Activated T-cell treated with anti-CD3 and anti-CD28 coated beads for 48 hours (primary cell): ENCODE results near the gene MT1A.

Experiments used
- DNase-seq: peaks from one replicate; pipeline ENCODE4 v3.0.0-alpha.2; 2020; ENCODE audit warnings: low read depth

The MT1A gene

DNA sequence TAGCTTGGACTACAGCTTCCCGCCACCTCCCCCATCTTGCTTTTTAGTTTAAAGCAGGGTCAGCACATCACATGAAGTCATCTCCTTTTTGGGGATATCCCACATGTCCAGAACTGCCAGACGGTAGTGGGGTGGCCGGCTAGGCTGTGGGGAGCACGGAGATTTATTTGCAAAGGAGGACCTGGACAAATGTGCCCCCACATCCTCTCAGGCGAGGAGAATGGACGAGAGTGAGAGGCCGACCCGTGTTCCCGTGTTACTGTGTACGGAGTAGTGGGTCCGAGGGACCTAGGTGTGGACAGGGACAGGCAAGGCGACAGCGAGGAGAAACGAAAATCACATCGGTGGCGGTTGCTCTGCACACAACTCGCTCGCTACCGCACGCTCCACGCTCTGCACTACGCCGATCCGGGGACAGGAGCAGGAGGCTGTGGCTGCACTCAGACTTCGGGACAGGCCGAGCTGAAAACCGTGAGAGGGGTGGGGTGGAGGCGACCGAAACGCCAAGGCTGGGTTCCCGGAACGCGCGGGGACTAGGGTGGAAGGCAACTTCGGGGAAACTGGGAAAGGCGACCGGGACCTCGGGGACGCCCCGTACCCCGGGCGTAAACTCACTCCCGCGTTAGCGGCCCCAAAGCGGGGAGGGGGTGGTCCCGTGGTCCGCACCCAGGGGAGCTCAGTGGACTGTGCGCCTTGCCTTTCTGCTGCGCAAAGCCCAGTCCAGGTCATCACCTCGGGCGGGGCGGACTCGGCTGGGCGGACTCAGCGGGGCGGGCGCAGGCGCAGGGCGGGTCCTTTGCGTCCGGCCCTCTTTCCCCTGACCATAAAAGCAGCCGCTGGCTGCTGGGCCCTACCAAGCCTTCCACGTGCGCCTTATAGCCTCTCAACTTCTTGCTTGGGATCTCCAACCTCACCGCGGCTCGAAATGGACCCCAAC lies at the start of gene MT1A:
TSS of gene MT1A (plus strand) at position 853 of the 937 bp plus-strand sequence. CDS start at position 926, 73 bp downstream.
- DNase-seq, result no peak

DNA sequence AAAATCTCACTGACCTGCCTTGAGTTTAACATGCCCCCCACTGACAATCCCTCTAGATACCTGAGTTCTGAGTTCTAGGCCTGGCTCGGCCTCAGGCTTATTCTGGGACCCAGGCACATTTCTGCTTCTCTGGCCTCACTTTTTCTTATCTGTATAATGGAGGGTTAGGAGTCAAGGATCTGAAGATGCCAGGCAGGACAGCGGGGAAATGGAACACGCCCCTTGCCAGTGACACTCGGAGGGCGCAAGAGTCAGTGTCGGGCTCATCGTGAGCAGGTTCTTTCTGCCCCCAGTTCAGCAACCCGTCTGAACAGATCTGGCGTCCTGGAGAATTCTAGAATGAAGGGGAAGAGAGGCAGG lies 49.7 kb upstream of the MT1A start:
- DNase-seq, result no peak

DNA sequence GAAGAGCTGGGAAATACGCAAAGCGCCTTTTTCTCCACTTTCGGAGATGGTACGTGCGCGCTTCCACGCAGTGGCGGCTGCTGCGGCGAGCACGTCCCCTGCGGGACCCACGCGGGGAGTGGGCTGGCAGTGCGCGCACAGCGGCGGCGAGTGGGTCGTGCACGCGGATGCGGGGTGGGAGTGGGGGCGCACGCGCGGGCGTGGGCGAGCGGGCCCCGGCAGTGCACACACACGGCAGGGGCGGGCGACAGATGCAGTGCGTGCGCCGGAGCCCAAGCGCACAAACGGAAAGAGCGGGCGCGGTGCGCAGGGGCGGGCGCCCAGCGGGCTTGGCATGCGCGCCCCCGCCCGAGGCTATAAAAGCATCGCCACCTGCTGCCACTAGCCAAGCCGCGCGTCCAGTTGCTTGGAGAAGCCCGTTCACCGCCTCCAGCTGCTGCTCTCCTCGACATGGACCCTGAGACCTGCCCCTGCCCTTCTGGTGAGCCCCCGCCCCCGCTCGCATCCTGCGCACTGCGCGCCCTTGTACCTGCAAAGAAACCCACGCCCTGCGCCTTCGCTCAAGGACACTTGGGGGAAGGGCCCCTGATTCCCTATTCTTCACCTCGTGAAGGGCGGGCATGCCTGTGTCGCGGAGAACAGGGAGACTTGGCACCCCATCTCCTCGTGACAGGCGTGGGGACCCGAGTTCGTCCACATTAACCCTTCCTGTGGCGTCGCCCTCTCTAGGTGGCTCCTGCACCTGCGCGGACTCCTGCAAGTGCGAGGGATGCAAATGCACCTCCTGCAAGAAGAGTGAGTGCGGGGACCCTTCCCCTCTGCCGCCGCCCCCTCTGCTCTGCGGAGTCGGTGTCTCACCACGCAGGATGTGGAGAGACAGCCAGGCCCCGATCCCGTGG lies 49.1 kb upstream of the MT1A start, which contains the start of gene MT3:
TSS of gene MT3 (plus strand) at position 388 of the 899 bp plus-strand sequence. CDS start at position 451, 63 bp downstream.
- DNase-seq, result no peak

DNA sequence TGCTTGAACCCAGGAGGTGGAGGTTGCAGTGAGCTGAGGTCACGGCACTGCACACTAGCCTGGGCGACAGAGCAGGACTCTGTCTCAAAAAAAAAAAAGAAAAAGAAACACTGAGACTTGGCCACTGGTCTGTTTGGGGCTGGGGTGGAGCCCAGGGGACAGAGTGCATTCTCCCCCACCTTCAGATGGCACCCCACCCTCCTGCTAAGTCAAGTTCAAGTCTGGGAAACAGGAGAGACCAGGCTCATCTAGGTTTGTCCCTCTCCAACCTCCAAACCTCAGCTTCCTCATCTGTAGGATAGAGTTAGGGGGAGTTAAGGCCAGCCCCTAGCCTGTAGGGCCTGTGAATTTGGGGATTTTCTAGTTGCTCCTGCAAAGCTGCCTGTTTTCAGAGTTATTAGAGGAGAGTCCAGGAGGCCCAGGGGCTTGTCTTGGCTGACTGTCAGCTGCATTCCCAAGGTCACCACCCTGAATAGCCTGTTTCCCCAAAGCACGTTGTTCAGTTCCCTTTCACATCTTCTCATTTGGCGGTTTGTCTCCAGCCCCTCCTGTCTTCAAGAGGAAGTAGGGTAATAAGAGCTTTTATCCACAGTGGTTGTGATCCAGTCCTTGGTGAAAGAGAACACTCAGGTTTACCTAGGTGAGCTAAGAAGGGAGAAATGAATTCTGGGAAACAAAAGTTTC lies 46.9 kb upstream of the MT1A start:
- DNase-seq, result no peak

DNA sequence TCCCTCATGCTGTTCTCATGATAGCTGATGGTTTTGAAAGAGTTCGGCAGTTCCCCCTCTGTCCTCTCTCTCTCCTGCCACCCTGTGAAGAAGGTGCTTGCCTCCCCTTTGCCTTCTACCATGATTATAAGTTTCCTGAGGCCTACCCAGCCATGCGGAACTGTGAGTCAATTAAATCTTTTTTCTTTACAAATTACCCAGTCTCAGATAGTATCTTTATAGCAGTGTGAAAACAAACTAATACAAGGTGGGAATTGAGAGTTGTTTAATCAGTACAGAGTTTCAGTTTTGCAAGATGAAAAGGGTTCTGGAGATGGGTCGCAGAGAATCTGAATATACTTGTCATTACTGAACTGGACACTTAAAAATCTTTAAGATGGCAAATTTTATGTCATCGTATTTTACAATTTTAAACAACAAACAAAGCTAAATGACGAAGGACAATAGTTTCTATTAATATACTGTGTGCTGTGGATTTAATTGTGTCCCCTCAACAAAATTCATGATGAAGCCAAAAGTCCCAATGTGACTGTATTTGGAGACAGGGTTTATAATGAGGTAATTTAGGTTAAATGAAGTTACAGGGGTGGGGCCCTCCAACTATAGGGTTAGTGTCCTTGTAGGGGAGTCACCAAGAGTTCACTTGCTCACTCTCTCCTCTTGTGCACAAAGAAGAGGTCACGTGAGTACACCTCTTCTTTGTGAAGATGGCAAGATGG lies 44.7 kb upstream of the MT1A start:
- no peak for DNase-seq

DNA sequence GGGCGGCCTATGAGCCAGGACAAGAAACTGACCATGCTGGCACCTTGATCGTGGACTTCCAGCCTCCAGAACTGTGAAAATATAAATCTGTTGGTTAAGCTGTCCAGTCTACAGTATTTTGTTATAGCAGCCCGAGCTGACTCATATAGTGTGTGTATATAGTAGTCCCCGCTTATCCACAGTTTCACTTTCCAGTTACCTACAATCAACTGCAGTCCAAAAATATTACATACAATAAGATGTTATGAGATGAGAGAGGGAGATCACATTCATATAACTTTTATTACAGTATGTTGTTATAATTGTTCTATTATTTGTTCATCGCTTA lies 44.2 kb upstream of the MT1A start:
- DNase-seq, result no peak

DNA sequence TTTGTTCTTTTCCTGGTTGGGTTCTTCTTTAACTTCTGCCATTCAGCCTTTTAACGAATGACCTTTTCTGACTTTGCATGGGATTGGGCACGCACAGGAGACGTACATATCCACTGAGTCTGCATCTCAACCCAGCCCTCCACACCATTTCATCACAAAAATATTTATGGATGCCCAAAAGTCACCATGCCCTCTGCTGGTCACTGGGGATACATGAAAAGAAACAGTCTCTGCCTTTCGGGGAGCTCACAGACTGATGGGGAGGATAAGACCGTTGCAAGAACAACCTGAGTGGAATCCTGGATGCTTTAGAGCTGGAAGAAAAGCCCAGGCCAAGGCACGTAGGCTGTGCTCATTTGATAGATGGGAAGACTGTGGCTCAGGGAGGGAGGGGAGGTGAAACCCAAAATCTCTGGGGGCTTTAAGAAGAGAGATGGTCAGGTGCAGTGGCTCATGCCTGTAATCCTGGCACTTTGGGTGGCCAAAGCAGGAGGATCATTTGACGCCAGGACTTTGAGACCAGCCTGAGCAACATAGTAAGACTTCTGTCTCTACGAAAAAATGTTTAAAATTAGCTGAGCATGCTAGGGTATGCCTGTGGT lies 38.0 kb upstream of the MT1A start:
- DNase-seq, result no peak

DNA sequence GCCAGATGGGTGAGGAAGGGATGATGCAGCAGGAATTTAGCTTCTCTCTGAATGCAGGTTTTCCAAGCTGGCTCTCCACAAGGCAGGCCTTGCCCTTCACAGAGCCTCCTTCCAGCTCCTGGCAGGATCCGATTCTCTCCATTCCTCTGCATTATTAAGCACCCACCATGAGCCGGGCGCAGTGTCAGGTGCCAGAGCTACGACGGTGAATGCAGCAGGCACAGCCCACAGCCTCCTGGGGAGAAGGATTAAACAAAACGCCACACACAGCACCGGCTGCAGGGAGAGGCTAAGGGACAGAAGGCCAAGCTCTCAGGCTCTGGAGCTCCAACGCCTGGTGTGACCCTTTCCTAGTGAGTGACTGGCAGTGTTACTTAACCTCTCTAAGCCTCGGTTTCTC lies 37.1 kb upstream of the MT1A start:
- DNase-seq, result no peak

DNA sequence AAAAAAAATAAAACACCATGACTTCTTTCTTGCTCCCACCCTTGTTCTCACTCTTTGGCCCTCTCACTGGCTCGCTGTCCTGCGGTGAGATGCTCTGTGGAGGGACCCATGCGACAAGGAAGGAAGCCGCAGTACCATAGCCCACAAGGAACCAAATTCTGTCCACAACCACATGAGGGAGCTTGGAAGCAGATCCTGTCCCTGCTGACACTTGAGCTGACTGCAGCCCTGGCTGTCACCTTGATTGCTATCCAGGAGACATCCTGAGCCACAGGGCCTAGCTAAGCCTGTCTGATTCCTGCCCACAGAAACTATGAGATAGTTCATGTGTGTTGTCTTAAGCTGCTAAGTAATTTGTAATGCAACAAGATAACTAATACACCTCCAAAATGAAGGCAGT lies 34.9 kb upstream of the MT1A start:
- no peak for DNase-seq

DNA sequence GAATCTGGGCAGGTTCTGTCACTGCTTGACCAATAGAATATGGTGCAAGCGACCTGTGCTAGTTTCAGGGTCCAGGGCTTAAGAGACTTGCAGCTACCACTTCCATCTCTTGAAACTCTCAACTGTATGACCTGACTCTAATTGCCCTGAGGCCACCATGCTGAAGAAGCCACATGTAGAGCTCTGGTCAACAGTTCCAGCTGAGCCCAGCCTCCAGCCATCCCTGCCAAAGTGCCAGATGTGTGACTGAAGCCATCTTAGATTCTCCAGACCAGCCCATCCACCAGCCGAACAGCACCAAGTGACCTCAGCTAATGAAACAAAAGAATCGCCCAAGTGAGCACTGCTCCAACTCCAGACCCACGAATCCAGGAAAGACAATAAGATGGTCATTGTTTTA lies 33.5 kb upstream of the MT1A start:
- no peak for DNase-seq

DNA sequence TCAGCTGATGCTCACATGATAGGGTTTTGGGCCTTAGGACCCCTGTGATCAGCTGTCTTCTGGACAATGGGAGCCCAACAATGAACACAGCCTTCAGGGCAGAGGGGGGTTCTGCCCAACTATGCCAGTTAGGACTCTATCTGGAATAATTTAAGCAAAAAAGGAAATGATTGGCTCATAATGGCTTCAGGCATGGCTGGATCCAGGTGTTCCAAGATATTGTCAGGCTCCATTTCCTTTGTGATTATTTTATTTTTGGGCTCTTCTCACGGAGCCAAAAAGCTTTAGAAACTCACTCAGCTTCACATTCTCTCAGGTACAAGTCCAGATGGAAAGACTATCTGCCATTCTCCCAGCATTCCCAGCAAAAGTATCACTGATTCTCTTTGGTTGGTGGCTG lies 33.0 kb upstream of the MT1A start:
- no peak for DNase-seq

DNA sequence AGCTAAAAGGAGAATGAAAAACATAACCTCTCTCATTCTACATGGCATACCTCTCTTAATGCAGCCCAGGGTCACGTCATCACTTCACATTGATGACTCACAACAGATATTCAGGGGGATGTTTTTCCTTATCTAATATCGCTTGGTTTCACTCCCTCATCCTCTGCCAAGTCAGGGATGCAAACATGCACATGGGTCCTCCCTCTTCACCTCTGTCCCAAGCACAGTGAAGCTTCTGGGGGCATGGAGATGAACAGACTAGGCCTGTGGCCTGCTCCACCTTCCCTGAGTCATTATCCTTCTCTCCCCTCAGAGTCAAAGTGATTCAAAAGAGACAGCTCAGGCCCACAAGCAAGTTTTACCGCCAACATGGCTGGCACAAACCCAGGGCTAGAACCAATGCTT lies 32.4 kb upstream of the MT1A start:
- no peak for DNase-seq

DNA sequence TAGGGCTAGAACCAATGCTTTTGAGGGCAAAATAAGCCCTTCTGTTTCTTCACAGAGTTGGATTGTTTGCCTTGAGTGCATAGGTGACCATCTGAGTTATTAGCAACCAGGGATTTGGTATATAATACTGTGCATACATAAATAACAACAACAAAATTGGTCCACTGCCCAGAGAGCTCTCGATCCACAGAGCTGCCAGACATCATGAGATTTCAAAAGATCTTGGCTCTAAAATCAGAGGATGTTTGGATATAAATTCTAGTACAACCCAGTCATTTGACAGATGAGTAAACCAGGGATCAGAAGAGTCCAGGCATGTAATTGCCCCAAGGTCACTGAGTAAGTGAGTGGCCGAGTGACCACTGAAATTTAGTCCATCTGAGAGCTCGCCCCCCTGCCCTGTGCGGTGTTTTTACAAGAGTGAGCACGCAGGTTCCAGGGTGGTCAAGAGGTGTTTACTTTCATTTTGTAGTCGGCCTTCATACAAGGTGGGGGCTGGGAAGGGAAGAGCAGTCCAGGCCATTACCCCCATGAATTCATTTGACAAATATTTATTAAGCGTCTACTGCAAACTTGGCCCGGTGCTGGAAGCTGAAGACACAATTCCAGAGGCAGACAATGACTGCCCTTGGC lies 31.9 kb upstream of the MT1A start:
- no peak for DNase-seq

DNA sequence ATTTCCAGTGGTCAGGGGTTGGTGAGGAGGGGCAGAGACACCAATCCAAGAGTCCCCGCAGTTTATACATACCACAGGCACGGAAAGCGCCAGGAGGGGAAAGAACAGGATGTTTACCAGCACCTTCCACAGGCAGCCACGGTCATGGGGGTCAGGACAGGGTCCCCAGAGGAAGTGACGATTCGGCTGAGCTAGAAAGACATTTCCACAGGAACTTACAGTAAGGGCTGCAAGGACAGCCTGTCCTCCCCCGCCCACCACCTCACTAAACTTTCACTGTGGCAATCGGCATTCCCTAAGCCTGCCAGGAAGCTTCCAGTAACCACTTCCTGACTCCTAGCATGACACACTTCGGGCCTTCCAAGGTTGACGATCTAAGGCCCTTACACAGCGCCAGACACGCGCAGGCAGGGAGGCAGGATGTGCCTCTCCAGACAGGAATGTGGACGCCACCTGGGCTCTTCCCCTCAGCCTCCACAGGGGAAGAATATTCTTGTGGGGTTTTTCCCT lies 31.3 kb upstream of the MT1A start:
- no peak for DNase-seq

DNA sequence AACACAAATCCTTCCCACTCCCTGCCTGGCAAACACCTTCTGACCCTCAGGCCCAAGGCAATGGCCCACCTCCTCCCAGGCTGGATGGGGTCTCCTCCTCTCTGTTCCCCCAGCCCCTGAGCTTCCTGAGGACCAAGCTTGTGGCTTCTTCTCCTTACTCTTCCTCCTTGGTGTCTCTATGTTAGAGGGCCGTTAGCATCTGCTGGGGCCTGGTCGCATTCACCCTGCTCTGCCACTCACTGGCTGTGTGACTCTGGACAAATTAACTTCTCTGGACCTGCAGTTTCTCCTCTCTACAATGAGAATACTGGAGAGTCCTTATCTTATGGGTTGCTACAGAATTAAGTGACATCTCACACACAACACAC lies 30.8 kb upstream of the MT1A start:
- no peak for DNase-seq

DNA sequence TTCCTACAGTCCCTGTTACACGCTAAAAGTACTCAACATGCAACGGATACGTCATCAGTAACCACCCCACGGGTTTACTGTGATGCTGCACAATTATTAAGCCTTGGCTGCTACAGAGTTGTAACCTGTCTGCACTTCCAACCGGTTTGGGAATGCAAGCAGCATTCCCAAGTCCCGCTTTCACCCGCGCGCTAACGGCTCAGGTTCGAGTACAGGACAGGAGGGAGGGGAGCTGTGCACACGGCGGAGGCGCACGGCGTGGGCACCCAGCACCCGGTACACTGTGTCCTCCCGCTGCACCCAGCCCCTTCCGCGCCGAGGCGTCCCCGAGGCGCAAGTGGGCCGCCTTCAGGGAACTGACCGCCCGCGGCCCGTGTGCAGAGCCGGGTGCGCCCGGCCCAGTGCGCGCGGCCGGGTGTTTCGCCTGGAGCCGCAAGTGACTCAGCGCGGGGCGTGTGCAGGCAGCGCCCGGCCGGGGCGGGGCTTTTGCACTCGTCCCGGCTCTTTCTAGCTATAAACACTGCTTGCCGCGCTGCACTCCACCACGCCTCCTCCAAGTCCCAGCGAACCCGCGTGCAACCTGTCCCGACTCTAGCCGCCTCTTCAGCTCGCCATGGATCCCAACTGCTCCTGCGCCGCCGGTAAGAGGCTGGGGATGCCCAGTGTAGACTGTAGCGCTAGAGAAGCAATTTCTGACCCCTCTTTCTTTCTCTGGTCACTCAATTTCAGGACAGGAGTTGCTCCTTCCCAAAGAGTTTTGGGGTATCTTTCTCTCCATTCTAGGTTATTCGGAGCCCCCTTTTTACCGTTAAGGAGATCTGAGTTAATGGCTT lies 30.2 kb upstream of the MT1A start, which contains the start of gene MT2A:
TSS of gene MT2A (plus strand) at position 542 of the 833 bp plus-strand sequence. CDS start at position 614, 72 bp downstream.
- DNase-seq, result peak; percentile 93

DNA sequence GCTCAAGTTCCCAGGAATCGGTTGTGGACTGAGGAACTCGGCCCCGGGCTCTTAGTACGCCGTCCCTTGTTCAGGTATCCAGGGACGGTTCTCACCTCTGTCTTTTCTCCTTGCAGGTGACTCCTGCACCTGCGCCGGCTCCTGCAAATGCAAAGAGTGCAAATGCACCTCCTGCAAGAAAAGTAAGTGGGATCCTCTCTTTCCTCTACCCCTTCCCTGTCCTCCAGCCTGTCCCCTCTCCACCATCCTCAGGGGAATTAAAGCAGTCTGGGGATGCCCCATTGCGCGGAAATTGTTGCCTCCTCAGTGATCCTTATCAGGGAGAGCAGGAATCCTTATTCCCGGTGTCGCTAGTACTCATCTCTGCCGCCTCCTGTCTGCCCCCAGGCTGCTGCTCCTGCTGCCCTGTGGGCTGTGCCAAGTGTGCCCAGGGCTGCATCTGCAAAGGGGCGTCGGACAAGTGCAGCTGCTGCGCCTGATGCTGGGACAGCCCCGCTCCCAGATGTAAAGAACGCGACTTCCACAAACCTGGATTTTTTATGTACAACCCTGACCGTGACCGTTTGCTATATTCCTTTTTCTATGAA lies 29.5 kb upstream of the MT1A start:
- DNase-seq, result no peak

DNA sequence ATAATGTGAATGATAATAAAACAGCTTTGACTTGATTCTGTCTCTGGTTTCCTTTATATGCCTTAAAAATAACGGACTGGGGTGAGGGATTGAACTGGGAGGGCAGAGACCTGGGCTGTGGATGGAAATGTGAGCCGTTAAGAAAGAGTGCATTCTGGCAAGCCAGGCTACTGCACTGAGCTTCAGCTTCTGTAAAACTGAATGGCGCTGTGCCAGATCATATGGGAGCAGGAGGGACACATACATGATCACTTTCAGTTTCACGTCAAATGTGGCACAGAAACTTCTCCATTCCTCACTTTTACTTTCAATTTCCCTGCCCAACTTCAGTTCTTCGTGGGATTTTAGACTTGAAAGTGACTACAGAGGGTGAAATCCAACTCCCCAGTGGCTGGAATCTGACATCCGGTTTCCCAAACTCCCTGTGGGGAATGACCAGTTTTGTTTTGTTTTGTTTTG lies 29.0 kb upstream of the MT1A start:
- peak; percentile 57 for DNase-seq

DNA sequence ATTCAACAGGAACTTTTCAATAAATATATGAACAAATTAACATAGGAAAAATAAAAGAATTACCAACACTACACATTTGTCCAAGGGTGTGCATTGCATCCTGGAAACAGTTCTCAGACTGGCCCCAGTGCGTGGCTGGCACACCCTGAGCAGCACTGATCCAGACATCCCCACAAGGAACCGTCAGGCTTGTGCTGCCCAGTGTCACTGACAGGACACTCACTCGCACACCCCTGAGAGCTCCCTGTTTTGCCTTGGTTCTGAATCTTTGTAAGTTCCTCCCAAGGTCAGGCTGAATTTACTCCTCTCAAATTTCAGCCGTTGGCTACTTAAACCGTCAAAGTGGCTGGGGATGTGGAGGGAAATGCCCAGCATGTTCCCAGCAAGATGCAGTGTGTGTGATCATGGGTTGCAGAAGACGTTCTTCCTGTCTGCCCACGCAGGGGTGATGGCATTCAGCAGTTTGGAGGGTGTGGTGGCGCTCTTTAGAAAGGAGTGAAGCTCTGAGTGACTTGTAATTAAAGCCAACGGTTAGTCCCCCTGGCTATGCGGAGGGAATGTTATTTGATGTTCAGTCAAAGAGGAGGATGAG lies 28.4 kb upstream of the MT1A start:
- peak; percentile 75 for DNase-seq
